Parathyroid adenoma (tissue), 2 donors: Measurements from ENCODE around the gene MESP1.

Experiments
- H2AFZ ChIP-seq: fragments of 300-600 bp; sonication (generic); one replicate; pipeline ENCODE4 v1.7.0; 2017; ENCODE audit warnings: antibody characterized with exemption, mild to moderate bottlenecking
- H3K27ac ChIP-seq: fragments of 300-600 bp; sonication (generic); one replicate; pipeline ENCODE4 v1.7.0; 2017
- H3K27me3 ChIP-seq: fragments of 300-600 bp; sonication (generic); one replicate; pipeline ENCODE4 v1.7.0; 2017; ENCODE audit warnings: low read length; ENCODE audit not compliant: control insufficient read depth, insufficient read depth
- H3K36me3 ChIP-seq: fragments of 300-600 bp; sonication (generic); one replicate; pipeline ENCODE4 v1.7.0; 2017; ENCODE audit warnings: low read length; ENCODE audit not compliant: control insufficient read depth, insufficient read depth
- H3K4me1 ChIP-seq: fragments of 300-600 bp; sonication (generic); one replicate; pipeline ENCODE4 v1.7.0; 2017; ENCODE audit warnings: control low read depth
- H3K4me2 ChIP-seq: fragments of 300-600 bp; sonication (generic); one replicate; pipeline ENCODE4 v1.7.0; 2017; ENCODE audit warnings: low read length
- H3K4me3 ChIP-seq: fragments of 300-600 bp; sonication (generic); one replicate; pipeline ENCODE4 v1.7.0; 2017; ENCODE audit warnings: low read depth, low read length
- H3K79me2 ChIP-seq: fragments of 300-600 bp; sonication (generic); one replicate; pipeline ENCODE4 v1.7.0; 2017; ENCODE audit warnings: control low read depth
- H3K9ac ChIP-seq: fragments of 300-600 bp; sonication (generic); one replicate; pipeline ENCODE4 v1.7.0; 2017; ENCODE audit warnings: mild to moderate bottlenecking
- H3K9me3 ChIP-seq: fragments of 300-600 bp; sonication (generic); one replicate; pipeline ENCODE4 v1.7.0; 2017; ENCODE audit warnings: low read length; ENCODE audit not compliant: control insufficient read depth
- CTCF ChIP-seq: fragments of 300-600 bp; sonication (generic); IDR thresholded peaks from one replicate; pipeline ENCODE4 v1.7.0; 2017; ENCODE audit warnings: antibody characterized with exemption, mild to moderate bottlenecking
- donor health status: primary hyperparathyroidism.

The MESP1 gene

GRCh38 chr15:89780601-89781000 is 29.6 kb upstream of the MESP1 start:
- Histone ChIP-seq H3K4me2 (no peak overlapping the region), H3K27ac (no peak overlapping the region), H3K9ac (no peak overlapping the region)

GRCh38 chr15:89778861-89779260 is 27.8 kb upstream of the MESP1 start:
- no peak for TF ChIP-seq CTCF
- H3K4me1 ChIP-seq = no peaks in the 10 kb centered on the region
- H3K27me3 ChIP-seq = no peaks in the 10 kb centered on the region
- no peaks in the 10 kb centered on the region for H3K79me2 ChIP-seq
- H3K36me3 ChIP-seq = no peaks in the 10 kb centered on the region
- no peaks in the 10 kb centered on the region for H3K9me3 ChIP-seq
- H3K4me2 ChIP-seq = no peak overlapping the region
- H3K9ac ChIP-seq = no peak overlapping the region
- H3K27ac ChIP-seq = no peak overlapping the region
- no peak overlapping the region for H3K4me3 ChIP-seq
- no peak overlapping the region for H2AFZ ChIP-seq

More at GRCh38 chr15:89780601-89781000, 29.6 kb upstream of the MESP1 start:
- no peak for TF ChIP-seq CTCF
- Histone ChIP-seq H3K79me2 (no peaks in the 10 kb centered on the region), H3K4me1 (no peaks in the 10 kb centered on the region), H3K4me3 (no peak overlapping the region), H3K27me3 (no peaks in the 10 kb centered on the region), H2AFZ (no peak overlapping the region), H3K9me3 (no peaks in the 10 kb centered on the region), H3K36me3 (no peaks in the 10 kb centered on the region)

GRCh38 chr15:89777782-89778380 is 26.8 kb upstream of the MESP1 start:
- H3K27me3 ChIP-seq = no peaks in the 10 kb centered on the region
- H3K27ac ChIP-seq = no peak overlapping the region
- H3K36me3 ChIP-seq = no peaks in the 10 kb centered on the region
- H3K9me3 ChIP-seq = no peaks in the 10 kb centered on the region
- no peak overlapping the region for H3K9ac ChIP-seq
- no peak overlapping the region for H2AFZ ChIP-seq
- no peak overlapping the region for H3K4me3 ChIP-seq
- no peaks in the 10 kb centered on the region for H3K79me2 ChIP-seq
- no peak overlapping the region for H3K4me2 ChIP-seq
- no peaks in the 10 kb centered on the region for H3K4me1 ChIP-seq
- no peak for TF ChIP-seq CTCF

GRCh38 chr15:89777073-89777751 is 26.2 kb upstream of the MESP1 start:
- Histone ChIP-seq H3K79me2 (no peaks in the 10 kb centered on the region), H3K27me3 (no peaks in the 10 kb centered on the region), H3K9me3 (no peaks in the 10 kb centered on the region), H3K9ac (no peak overlapping the region), H3K36me3 (no peaks in the 10 kb centered on the region), H3K27ac (no peak overlapping the region), H3K4me2 (no peak overlapping the region), H3K4me1 (no peaks in the 10 kb centered on the region), H2AFZ (peak overlapping the region; percentile 80), H3K4me3 (no peak overlapping the region)
- no peak for TF ChIP-seq CTCF
